ENCODE results near the gene CXCR4. TPM values are rescaled to one million over a fixed set of nuclear protein-coding genes. Genes with fewer than 3 reads are reported as not detected.

The CXCR4 gene
- total and polyA plus RNA-seq, 3 donors from 2014 or later, result 3.7 to 12.3 (median 9.5) TPM

DNA sequence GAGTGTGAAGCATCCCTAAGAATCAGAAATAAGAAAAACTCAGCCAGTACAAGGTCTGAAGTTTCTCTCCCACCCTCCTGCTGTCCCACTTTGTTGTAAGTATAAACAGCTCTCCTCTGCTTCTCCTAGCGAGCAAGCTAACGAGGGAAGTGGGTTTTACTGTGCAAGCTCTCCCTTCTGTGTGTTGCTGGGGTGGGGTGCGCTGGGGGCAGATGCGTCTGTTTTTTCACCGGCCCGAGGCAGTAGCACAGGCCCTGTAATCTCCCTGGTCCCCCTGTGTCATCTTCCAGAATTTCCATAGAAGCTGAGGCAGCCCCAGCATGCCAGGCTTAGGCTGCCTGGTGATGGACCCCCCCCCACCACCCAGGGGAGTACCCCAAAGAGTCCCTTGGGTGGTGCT, 9.4 kb upstream of the CXCR4 start:
- H3K27me3 ChIP-seq, result no peaks in the 10 kb centered on the region
- H3K4me3 ChIP-seq, result no peak overlapping the region
- intact Hi-C loops (cut with DNase I; ENCODE audit: low total_unique reads), result no loop called here
- no peaks in the 10 kb centered on the region for H3K36me3 ChIP-seq (ENCODE audit: low read depth, missing control alignments)
- TF ChIP-seq, protein P1, sequence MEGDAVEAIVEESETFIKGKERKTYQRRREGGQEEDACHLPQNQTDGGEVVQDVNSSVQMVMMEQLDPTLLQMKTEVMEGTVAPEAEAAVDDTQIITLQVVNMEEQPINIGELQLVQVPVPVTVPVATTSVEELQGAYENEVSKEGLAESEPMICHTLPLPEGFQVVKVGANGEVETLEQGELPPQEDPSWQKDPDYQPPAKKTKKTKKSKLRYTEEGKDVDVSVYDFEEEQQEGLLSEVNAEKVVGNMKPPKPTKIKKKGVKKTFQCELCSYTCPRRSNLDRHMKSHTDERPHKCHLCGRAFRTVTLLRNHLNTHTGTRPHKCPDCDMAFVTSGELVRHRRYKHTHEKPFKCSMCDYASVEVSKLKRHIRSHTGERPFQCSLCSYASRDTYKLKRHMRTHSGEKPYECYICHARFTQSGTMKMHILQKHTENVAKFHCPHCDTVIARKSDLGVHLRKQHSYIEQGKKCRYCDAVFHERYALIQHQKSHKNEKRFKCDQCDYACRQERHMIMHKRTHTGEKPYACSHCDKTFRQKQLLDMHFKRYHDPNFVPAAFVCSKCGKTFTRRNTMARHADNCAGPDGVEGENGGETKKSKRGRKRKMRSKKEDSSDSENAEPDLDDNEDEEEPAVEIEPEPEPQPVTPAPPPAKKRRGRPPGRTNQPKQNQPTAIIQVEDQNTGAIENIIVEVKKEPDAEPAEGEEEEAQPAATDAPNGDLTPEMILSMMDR (IDR thresholded peaks at IDR 0.05), result no peak
- no peak for TF ChIP-seq POLR2A (IDR thresholded peaks at IDR 0.05)
- no peaks in the 10 kb centered on the region for H3K9me3 ChIP-seq
- 87% methylated on average over 6 of the region's 6 CpGs for WGBS, 2 donors
- H3K27ac ChIP-seq, result no peak overlapping the region
- no peak for DNase-seq
- no peaks in the 10 kb centered on the region for H3K4me1 ChIP-seq

DNA sequence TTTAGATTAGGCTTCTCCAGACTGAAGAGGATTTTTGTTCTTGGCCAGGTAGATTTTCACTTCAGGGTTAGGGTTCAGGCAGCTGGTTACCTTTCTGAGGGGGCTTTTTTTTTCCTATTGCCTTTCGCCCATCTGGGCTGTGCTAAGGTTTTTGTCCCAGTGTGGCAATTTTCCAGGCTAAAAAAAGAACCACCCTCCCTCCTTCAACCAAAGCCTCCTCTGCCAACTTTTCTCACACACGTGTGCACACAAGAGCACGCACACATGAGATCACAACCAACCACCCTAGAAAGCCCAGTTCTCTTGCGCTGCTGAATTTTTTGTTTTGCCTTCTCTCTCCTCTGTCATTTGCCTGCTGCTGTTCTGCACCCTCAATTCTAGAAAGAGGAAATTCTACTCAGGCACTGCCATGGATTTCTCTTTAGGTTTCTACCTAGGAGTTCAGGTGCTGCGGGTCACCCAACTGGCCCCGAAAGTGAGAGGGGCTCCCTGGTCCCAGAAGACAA, 8.5 kb upstream of the CXCR4 start:
- Histone ChIP-seq H3K27me3 (no peaks in the 10 kb centered on the region), H3K4me1 (no peaks in the 10 kb centered on the region), H3K4me3 (no peak overlapping the region), H3K27ac (no peak overlapping the region), H3K9me3 (no peaks in the 10 kb centered on the region), H3K36me3 (ENCODE audit: low read depth, missing control alignments) (no peaks in the 10 kb centered on the region)
- TF ChIP-seq, protein P1 (IDR thresholded peaks at IDR 0.05), result no peak
- TF ChIP-seq POLR2A (IDR thresholded peaks at IDR 0.05), result no peak
- DNase-seq, result no peak
- intact Hi-C loops (cut with DNase I; ENCODE audit: low total_unique reads), result no loop called here
- 61 to 70% methylated on average over 6 of the region's 6 CpGs for WGBS, 2 donors

DNA sequence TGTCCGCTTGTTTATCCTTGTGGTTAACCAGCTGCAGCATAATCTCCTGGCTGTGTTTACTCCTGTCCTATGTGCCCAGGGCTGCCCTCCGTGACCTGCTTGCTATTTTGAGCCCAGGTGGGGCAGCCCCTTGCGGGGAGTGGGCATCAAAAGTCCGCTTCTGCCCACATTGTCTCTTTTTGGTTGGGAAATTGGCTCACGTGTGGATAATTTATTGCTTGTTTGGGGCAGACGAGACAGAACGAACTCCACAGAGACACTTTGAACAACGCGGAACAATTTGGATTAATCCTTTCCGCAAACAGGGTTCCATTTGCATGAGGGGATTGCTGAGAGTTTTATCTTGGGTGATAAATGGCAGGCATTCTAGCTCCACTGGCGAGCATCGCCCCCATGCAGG, 8.1 kb upstream of the CXCR4 start:
- DNase-seq, result no peak
- Histone ChIP-seq H3K27ac (no peak overlapping the region), H3K9me3 (no peaks in the 10 kb centered on the region), H3K36me3 (ENCODE audit: low read depth, missing control alignments) (no peaks in the 10 kb centered on the region), H3K27me3 (no peaks in the 10 kb centered on the region), H3K4me3 (no peak overlapping the region), H3K4me1 (no peaks in the 10 kb centered on the region)
- WGBS, 2 donors, result 77% methylated on average over 12 of the region's 12 CpGs
- intact Hi-C loops (cut with DNase I; ENCODE audit: low total_unique reads), result no loop called here
- no peak for TF ChIP-seq POLR2A (IDR thresholded peaks at IDR 0.05)
- TF ChIP-seq, protein P1 (IDR thresholded peaks at IDR 0.05), result no peak

DNA sequence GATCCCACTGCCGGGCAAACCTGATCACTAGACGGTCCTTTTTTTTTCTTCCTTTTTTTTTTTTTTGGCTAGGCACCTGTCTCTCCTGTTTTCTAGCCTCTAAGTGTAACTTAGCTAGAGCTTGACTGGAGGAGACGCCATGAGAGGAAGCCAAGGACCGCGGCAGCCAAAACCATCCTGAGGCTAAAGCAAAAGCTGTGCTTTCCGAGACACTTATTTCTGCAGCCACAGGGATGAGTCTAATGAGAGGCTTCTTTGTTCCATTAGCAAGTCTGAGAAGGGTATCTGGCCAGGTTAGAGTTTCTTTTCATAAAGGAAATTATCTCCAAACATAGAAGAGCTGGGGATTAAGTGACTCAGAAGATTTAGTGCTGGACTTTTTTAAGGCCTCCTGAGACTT, 7.3 kb upstream of the CXCR4 start:
- no peaks in the 10 kb centered on the region for H3K27me3 ChIP-seq
- 72 to 86% methylated on average over 6 of the region's 6 CpGs for WGBS, 2 donors
- H3K36me3 ChIP-seq (ENCODE audit: low read depth, missing control alignments), result no peaks in the 10 kb centered on the region
- TF ChIP-seq POLR2A (IDR thresholded peaks at IDR 0.05), result no peak
- TF ChIP-seq, protein P1 (IDR thresholded peaks at IDR 0.05), result no peak
- no peaks in the 10 kb centered on the region for H3K4me1 ChIP-seq
- H3K9me3 ChIP-seq, result no peaks in the 10 kb centered on the region
- DNase-seq, result no peak
- intact Hi-C loops (cut with DNase I; ENCODE audit: low total_unique reads), result no loop called here
- H3K27ac ChIP-seq, result no peak overlapping the region
- H3K4me3 ChIP-seq, result no peak overlapping the region

DNA sequence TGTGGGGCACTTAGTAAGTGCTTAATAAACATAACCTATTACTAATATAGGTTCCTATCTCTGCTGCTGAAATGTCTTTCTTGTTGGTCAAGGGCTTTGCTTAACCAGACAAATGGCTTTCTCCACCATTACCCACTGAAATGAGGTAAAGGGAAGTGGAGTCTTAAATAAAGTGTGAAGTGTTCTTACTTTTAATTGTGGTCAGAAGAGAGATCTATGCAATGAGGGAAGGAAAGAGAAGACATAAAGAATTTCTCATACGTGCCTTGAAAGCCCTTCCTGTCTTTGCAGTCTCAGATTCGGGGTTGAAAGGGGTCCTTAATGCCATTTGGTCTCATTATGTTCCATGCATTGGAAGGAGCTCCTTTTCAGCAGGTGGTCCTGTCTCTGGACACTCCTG, 6.9 kb upstream of the CXCR4 start:
- intact Hi-C loops (cut with DNase I; ENCODE audit: low total_unique reads), result no loop called here
- TF ChIP-seq, protein P1 (IDR thresholded peaks at IDR 0.05), result no peak
- no peak for TF ChIP-seq POLR2A (IDR thresholded peaks at IDR 0.05)
- no peak overlapping the region for H3K27ac ChIP-seq
- H3K36me3 ChIP-seq (ENCODE audit: low read depth, missing control alignments), result no peaks in the 10 kb centered on the region
- no peaks in the 10 kb centered on the region for H3K4me1 ChIP-seq
- no peak for DNase-seq
- no peaks in the 10 kb centered on the region for H3K27me3 ChIP-seq
- WGBS, 2 donors, result 62 to 78% methylated on average over 2 of the region's 2 CpGs
- no peak overlapping the region for H3K4me3 ChIP-seq
- H3K9me3 ChIP-seq, result no peaks in the 10 kb centered on the region

Measured in testis (tissue), 3 donors.